ENCODE results near the gene ARHGEF12. TPM values are rescaled to one million over a fixed set of nuclear protein-coding genes. Genes with fewer than 3 reads are reported as not detected.

Gene ARHGEF12
- total RNA-seq, 2 donors from 2014 or later: 12.9 to 21.5 TPM

DNA sequence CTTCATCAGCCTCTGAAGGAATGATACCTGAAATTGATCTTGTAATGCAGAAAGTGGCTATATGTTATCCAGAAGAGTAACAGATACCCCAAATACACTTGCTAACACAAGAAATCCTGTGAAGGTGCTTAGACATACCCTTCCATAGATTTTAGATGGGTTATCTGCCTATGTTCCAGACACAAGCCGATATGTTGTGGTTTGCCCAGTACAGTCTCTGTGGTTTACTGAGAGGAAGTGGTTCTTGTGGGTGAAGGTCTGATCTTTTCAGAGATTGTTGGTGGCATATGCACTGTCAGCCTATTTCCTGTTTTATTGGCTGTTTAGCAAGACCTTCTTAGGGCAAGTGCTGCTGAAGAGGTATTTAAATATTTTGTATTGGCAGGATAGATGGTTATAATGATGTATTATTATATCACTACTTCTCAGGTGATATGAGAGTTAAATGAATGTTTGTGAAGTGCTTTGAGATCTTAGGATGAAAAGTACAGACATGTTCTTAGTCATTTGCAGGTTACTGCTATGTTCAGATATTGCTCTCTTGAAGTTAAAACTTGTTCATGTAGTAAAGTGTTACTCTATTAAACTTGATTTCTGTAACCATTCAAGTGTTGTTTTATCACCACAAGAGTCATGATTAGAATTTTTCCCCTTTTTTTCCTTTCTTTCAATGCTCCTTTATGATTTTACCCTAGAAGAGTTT lies 8.2 kb downstream of the ARHGEF12 start:
- peak overlapping the region; percentile 18 for H3K27ac Mint-ChIP-seq

DNA sequence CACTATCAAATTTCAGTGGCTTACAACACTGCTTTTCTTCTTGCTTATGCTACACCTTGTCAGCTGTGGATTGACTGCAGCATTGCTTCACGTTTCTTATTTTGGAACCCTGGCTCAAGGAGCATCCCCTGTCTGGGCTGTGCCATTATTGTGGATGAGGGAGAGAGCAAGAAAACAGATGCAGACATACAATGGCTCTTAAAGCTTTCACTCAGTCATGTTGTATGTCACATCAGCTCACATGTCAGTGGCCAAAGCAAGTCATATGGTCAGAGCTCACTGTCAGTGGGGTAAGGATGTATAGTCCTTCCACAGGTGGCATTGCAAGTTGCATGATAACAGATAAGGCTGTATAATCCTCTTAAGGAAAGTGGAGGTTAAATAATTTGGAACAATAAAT lies 10.0 kb downstream of the ARHGEF12 start:
- no peak for ATAC-seq (replicated peaks)
- peaks cover 15% of the 10 kb centered on the region for H3K27me3 Mint-ChIP-seq

More for the DNA sequence above, 8.2 kb downstream of the ARHGEF12 start:
- Mint-ChIP-seq H3K9me3 (no peaks in the 10 kb centered on the region), H3K27me3 (peaks cover 26% of the 10 kb centered on the region), H3K36me3 (ENCODE audit: low read depth) (peaks cover 5% of the 10 kb centered on the region), H3K4me3 (peak overlapping the region; percentile 61), H3K4me1 (peaks cover 15% of the 10 kb centered on the region)
- ATAC-seq (replicated peaks): peak; percentile 86

DNA sequence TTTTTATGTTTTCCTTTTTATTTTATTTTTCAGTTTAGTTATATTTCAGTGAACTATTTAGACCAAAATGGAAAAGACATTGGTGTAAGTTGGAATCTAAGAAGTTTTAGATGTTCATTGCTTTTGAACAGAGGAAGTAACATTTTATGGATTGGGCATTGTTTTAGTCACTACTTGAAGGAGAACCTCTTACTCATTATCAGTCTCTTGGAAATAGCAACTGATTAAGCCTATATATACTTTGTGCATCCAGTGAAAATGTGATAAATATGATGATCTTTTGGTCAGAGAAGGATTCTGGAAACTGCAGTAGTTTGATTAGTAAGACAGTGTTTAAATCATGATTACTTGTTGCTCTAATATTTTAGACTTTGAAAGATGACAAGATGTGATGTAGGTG lies 14.4 kb downstream of the ARHGEF12 start:
- no peak for ATAC-seq (replicated peaks)
- H3K27me3 Mint-ChIP-seq: peaks cover 9% of the 10 kb centered on the region
- H3K27ac Mint-ChIP-seq: no peak overlapping the region
- H3K4me1 Mint-ChIP-seq: peaks cover 3% of the 10 kb centered on the region
- H3K9me3 Mint-ChIP-seq: no peaks in the 10 kb centered on the region
- no peak overlapping the region for H3K4me3 Mint-ChIP-seq
- H3K36me3 Mint-ChIP-seq (ENCODE audit: low read depth): no peaks in the 10 kb centered on the region

More for the DNA sequence above, 10.0 kb downstream of the ARHGEF12 start:
- no peaks in the 10 kb centered on the region for H3K9me3 Mint-ChIP-seq
- peaks cover 15% of the 10 kb centered on the region for H3K4me1 Mint-ChIP-seq
- no peak overlapping the region for H3K27ac Mint-ChIP-seq
- peaks cover 5% of the 10 kb centered on the region for H3K36me3 Mint-ChIP-seq (ENCODE audit: low read depth)
- H3K4me3 Mint-ChIP-seq: no peak overlapping the region

DNA sequence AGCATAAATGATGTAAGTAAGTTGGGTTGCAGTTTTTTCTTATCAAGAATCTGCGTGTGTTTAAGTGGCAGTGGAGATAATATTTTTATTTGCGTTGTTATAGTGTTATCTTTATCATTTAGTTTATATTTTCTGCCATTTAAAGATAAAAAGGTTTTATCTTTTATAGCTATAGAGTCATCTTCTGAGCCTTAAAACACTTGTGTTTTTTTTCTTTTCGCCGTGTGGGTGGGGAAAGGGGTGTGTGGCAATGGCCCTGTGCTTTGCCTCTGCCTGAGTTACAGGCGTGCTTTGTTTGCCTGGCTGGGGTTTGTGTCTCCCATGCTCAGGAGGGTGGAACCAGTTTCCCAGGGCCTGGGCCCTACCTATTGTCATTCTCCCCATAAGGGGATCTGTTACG lies 16.2 kb downstream of the ARHGEF12 start:
- no peak for ATAC-seq (replicated peaks)
- H3K27me3 Mint-ChIP-seq: peaks cover 9% of the 10 kb centered on the region
- H3K4me3 Mint-ChIP-seq: no peak overlapping the region
- no peaks in the 10 kb centered on the region for H3K9me3 Mint-ChIP-seq
- H3K36me3 Mint-ChIP-seq (ENCODE audit: low read depth): no peaks in the 10 kb centered on the region
- H3K27ac Mint-ChIP-seq: no peak overlapping the region
- H3K4me1 Mint-ChIP-seq: no peaks in the 10 kb centered on the region

DNA sequence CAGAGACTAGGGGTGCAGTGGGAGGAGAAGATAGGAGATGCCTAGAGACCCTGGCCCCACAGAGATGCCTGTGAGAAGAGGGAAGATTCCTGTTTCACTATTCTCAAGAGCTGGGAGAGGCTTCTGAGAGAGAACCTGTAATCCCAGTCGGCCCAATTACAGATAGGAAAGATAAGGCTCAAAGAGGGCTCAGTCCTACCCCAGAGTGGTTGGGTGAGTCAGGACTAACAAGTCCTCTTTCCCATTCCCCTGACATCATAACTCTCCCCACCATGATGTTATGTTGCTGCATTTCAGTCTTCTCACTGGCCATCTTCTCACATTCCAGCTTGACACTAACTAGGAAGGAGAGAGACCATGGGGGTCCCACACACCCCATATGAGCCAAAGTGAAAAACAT lies 17.9 kb downstream of the ARHGEF12 start:
- Mint-ChIP-seq H3K4me3 (no peak overlapping the region), H3K4me1 (no peaks in the 10 kb centered on the region), H3K36me3 (ENCODE audit: low read depth) (no peaks in the 10 kb centered on the region), H3K27me3 (peaks cover 6% of the 10 kb centered on the region), H3K9me3 (no peaks in the 10 kb centered on the region), H3K27ac (no peak overlapping the region)
- ATAC-seq (replicated peaks): no peak

DNA sequence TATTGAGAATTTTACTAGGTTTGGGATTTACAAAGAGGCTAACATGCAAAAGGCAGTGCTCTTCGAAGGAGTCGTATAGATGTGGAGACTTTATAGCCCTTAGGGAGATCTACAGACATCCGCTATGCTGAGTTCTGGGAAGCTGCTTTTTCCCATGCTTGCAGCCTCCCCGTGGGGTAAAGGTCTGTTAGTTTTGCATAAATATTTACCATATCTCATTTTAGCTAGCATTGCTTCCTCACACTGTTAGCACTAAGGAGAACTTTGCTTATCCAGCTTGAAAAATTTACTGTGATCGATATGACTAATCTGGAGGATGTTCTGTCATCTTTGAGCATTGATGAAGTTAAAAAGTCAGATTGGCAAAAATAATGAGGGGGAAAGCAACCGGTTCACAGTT lies 18.6 kb downstream of the ARHGEF12 start:
- Mint-ChIP-seq H3K27ac (no peak overlapping the region), H3K36me3 (ENCODE audit: low read depth) (no peaks in the 10 kb centered on the region), H3K9me3 (no peaks in the 10 kb centered on the region), H3K4me1 (no peaks in the 10 kb centered on the region), H3K27me3 (peaks cover 6% of the 10 kb centered on the region), H3K4me3 (no peak overlapping the region)
- ATAC-seq (replicated peaks): no peak

DNA sequence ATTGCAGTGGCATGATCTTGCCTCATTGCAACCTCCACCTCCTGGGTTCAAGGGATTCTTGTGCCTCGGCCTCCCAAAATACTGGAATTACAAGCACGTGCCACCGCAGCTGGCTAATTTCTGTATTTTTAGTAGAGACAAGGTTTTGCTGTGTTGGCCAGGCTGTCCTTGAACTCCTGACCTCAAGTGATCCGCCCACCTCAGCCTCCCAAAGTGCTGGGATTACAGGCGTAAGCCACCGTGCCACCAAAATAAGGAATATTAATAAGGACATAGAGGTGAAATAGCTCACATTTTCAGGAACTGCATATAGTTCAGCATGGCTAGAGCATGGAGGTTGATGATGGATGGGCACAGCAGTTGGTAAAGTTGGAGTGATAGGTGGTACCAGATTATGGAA lies 21.4 kb downstream of the ARHGEF12 start:
- H3K36me3 Mint-ChIP-seq (ENCODE audit: low read depth): no peaks in the 10 kb centered on the region
- no peak for ATAC-seq (replicated peaks)
- no peaks in the 10 kb centered on the region for H3K4me1 Mint-ChIP-seq
- no peak overlapping the region for H3K4me3 Mint-ChIP-seq
- no peaks in the 10 kb centered on the region for H3K9me3 Mint-ChIP-seq
- H3K27ac Mint-ChIP-seq: no peak overlapping the region
- H3K27me3 Mint-ChIP-seq: peaks cover 6% of the 10 kb centered on the region

DNA sequence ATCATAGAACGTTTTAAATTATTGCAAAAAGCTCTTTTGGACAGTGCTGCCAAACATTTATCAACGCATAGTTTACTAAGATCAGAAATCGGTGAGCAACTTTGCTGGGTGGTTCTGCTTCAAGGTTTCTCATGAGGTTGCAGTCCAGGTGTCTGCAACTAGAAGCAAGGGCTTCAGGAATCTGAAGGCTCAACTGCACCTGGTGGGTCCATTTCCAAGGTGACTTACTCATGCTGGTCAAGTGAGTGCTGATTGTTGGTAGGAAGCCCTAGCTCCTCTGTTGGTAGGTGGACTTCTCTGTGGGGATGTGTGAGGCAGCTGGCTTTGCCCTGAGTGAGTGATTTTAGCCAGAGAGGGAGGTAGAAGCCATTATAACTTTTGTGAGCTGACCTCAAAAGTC lies 22.5 kb downstream of the ARHGEF12 start:
- Mint-ChIP-seq H3K4me3 (no peak overlapping the region), H3K4me1 (no peaks in the 10 kb centered on the region), H3K27ac (no peak overlapping the region), H3K9me3 (no peaks in the 10 kb centered on the region), H3K27me3 (peaks cover 6% of the 10 kb centered on the region), H3K36me3 (ENCODE audit: low read depth) (no peaks in the 10 kb centered on the region)
- no peak for ATAC-seq (replicated peaks)

DNA sequence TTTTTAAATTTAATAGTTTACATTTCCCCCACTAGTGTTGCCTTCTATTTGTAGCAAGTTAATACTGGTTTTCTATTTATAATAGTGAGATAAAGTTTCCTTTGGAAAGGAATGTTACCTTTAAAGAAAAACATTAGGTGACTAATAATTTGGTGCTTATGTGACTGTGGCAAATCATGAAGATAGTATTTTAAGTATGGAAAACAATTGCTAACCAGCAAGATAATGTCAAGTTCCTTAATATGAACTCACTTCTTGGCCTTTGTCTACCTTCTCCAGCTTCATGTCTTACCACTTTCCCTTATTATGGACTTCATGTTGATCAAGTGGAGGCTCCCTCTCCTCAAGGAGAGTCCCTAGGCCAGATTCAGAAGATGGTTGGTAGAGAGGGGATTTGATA lies 27.2 kb downstream of the ARHGEF12 start:
- H3K27ac Mint-ChIP-seq: no peak overlapping the region

DNA sequence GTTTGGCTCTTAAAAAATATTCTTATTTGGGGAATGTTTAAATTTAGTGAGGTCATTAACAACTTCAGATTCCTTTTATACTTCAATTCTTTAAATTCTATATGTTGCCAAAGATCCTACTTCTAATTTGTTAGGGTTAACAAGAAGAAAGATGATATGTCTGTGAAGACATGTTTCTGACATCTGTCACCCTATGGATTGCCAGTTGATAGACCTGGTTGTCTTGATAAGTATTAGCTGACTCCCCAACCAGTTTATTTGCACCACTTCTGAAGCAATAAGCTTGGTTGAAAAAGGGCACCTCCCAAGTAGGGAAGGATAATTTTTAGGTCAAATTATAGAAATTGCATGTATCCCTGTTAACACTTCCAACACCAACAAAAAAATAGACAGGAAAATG lies 29.3 kb downstream of the ARHGEF12 start:
- no peak overlapping the region for H3K27ac Mint-ChIP-seq
- H3K27me3 Mint-ChIP-seq: no peaks in the 10 kb centered on the region
- no peak overlapping the region for H3K4me3 Mint-ChIP-seq

More for the DNA sequence above, 27.2 kb downstream of the ARHGEF12 start:
- Mint-ChIP-seq H3K9me3 (no peaks in the 10 kb centered on the region), H3K36me3 (ENCODE audit: low read depth) (no peaks in the 10 kb centered on the region), H3K4me3 (no peak overlapping the region), H3K4me1 (no peaks in the 10 kb centered on the region), H3K27me3 (no peaks in the 10 kb centered on the region)
- ATAC-seq (replicated peaks): no peak

DNA sequence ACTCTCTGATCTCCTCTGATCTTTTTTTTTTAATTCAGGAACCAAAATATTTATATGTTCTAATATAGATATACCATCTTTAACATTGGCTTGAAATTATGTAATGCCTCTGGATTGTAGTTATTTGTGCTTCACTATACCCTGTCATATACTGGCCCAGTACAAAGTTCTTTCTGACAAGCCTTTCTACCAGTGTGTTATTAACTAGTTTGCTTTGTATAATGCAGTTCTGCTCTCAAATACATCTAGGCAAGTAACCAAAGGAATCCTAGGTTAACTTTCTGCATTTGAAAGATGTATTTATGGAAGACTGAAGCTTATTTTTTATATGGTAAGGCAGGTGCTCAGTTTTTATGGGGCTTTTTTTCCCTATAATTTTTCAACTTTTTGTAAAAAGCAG lies 36.1 kb downstream of the ARHGEF12 start:
- no peaks in the 10 kb centered on the region for H3K4me1 Mint-ChIP-seq
- no peak for ATAC-seq (replicated peaks)
- no peaks in the 10 kb centered on the region for H3K36me3 Mint-ChIP-seq (ENCODE audit: low read depth)
- no peaks in the 10 kb centered on the region for H3K27me3 Mint-ChIP-seq
- no peaks in the 10 kb centered on the region for H3K9me3 Mint-ChIP-seq
- no peak overlapping the region for H3K27ac Mint-ChIP-seq
- no peak overlapping the region for H3K4me3 Mint-ChIP-seq

More for the DNA sequence above, 29.3 kb downstream of the ARHGEF12 start:
- Mint-ChIP-seq H3K4me1 (no peaks in the 10 kb centered on the region), H3K9me3 (no peaks in the 10 kb centered on the region), H3K36me3 (ENCODE audit: low read depth) (no peaks in the 10 kb centered on the region)
- ATAC-seq (replicated peaks): no peak

DNA sequence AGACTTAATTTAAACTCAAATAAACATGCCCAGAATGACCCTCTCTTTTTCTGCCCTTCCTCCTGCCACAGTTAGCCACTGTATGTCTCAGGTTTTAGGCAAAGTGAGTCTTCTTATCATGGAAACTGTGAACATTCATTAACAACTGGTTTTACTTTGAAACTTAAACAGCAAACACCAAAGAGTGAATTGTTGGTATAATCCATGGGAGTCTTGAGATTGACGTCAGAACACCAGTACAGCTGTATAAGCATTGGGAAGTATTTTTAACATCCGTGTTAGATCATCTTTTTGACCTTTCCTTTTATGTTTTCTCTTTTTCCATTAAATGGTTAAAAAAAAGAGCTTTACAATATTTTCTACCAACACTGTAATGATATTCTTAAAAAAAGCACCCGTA lies 38.9 kb downstream of the ARHGEF12 start:
- H3K4me1 Mint-ChIP-seq: no peaks in the 10 kb centered on the region
- H3K27ac Mint-ChIP-seq: no peak overlapping the region
- no peak for ATAC-seq (replicated peaks)
- peaks cover 4% of the 10 kb centered on the region for H3K9me3 Mint-ChIP-seq
- H3K36me3 Mint-ChIP-seq (ENCODE audit: low read depth): no peaks in the 10 kb centered on the region
- no peaks in the 10 kb centered on the region for H3K27me3 Mint-ChIP-seq
- H3K4me3 Mint-ChIP-seq: no peak overlapping the region

DNA sequence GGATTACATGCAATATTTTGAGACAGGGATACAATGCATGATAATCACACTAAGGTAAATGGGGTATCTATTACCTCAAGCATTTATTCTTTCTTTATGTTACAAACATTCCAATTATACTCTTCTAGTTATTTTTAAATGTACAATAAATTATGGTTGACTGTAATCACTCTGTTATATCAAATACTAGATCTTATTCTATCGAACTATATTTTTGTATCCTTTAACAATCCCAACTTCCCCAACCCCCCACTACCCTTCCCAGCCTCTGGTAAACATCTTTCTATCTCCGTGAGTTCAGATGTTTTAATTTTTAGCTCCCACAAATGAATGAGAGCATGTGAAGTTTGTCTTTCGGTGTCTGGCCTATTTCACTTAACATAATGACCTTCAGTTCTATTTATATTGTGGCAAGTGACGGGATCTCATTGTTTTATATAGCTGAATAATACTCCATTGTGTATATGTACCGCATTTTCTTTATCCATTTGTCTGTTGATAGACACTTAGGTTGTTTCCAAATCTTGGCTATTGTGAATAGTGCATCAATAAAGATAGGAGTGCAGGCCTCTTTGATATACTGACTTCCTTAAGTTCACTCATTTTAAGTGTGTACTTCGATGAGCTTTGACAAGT lies 40.5 kb downstream of the ARHGEF12 start:
- Mint-ChIP-seq H3K27ac (no peak overlapping the region), H3K4me3 (no peak overlapping the region), H3K4me1 (peaks cover 3% of the 10 kb centered on the region), H3K9me3 (peaks cover 4% of the 10 kb centered on the region), H3K36me3 (ENCODE audit: low read depth) (no peaks in the 10 kb centered on the region), H3K27me3 (peaks cover 3% of the 10 kb centered on the region)
- no peak for ATAC-seq (replicated peaks)

DNA sequence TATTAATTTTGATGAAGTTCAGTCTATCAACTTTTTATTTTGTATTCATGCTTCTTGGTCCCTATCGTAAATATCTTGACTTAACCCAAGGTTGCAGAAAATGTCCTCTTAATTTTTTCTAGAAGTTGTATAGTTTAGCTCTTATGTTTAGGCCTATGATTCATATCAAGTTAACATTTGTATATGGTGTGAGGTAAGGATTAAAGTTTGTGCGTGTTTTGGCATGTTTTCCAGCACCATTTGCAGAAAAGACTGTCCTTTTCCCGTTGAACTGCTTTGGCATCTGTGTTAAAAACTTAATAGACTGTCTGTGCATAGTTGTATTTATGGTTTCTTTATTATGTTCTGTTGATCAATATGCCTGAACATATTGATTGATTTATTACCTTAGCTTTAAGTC lies 42.3 kb downstream of the ARHGEF12 start:
- H3K36me3 Mint-ChIP-seq (ENCODE audit: low read depth): no peaks in the 10 kb centered on the region
- H3K9me3 Mint-ChIP-seq: peaks cover 4% of the 10 kb centered on the region
- H3K27ac Mint-ChIP-seq: no peak overlapping the region
- peaks cover 6% of the 10 kb centered on the region for H3K4me1 Mint-ChIP-seq
- no peak overlapping the region for H3K4me3 Mint-ChIP-seq
- H3K27me3 Mint-ChIP-seq: peaks cover 4% of the 10 kb centered on the region
- ATAC-seq (replicated peaks): no peak

DNA sequence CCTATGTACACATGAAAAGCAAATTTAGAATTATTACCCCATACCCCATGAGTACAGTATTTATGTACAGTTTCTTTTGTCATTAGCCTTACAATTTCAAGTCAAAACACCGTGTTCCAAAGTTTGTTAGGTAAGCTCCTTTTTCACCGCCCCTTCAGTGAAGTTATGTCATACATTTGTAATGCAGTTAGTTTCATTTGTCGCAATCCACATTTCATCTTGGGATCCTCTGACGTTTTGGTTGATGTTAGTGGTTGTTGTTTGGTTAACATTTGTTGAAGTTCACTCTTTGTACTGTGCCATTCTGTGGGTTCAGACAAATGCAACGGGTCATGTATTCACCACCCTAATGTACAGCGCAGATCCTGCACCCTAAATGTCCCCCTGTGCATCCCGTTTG lies 45.2 kb downstream of the ARHGEF12 start:
- peaks cover 4% of the 10 kb centered on the region for H3K27me3 Mint-ChIP-seq
- H3K4me1 Mint-ChIP-seq: peaks cover 6% of the 10 kb centered on the region
- H3K36me3 Mint-ChIP-seq (ENCODE audit: low read depth): no peaks in the 10 kb centered on the region
- no peak for ATAC-seq (replicated peaks)
- no peak overlapping the region for H3K4me3 Mint-ChIP-seq
- H3K27ac Mint-ChIP-seq: no peak overlapping the region
- peaks cover 4% of the 10 kb centered on the region for H3K9me3 Mint-ChIP-seq

All from activated T-helper 17 cell treated with anti-CD3 and anti-CD28 coated beads, Interleukin-2, amount 50 U/mL, for 72 hours (primary cell).